Measurements from ENCODE around the gene ADGRD2.

The ADGRD2 gene

DNA sequence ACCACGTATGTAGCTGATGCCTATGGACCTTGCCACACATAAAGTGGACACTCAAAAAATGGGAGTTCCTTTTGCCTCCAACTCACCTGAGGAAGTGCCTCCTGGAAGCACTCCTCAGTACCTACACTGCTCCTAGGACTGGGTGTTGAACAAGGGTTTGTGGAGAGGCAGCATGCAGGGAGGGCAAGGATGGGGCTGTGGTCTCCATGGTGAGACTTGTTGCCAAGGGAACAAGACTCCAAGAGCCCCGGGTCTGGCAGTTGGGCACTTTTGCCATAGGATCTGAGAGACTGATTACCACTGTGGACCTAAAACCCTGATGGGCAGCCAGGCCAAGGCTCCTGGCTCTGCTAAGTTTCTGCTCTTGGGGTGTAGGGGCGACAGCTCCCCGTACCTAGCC is 63.9 kb downstream of the ADGRD2 start:
- DNase-seq, result no peak

DNA sequence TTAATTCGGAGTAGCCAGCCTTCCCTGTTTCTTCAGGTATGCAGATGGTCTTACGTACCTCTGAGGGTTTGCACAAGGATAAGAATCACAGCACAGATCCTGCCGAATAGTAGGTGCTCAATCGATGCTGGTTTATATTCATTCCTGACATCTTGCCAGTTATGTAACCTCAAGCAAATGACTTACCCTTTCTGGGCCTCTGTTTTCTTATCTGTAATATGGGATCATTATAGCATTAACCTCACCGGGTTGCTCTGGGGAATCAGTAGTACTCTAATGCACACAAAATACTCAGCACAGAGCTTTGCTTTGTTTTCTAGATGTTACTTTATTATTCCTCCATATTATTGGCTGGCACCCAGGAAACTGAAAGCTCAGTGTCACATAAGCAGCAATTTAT is 64.6 kb downstream of the ADGRD2 start:
- DNase-seq, result no peak

DNA sequence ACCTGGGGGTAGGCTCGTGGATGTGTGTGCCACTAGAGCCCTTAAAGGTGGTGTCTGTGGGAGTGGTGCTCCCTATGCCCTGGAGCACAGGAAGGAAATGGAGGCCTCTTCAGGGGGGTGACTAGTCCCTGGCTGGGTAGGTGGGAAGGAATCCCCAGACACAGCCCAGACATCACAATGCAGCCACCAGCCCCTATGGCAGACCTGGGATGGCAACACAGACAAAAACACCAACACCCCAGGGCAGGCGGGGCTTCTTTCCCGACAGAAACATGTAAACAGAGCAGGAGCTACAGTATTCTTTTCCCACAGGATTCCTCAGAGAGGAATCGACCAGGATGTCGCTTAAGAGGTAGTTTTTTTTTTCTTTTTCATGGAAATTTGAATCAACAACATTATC is 67.3 kb downstream of the ADGRD2 start:
- DNase-seq, result no peak

DNA sequence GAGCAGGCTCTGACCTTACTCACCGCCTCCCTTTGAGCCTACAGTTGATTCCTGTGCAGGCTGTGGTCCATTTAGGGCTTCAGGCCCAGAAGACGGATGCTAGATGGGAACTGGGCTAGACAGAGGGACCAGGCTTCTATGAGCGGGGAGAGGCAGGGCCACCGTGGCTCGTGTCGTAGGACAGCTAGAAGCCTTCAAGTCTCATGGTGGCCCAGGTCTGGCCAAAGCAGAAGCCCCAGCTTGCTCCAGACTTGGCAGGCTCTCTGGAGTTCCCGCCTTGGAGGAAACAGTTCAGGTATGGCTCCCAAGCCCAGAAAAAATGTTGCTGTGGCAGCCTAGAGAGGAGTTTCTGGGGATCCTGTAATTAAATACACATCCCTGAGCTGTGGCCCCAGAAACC is 67.9 kb downstream of the ADGRD2 start:
- no peak for DNase-seq

DNA sequence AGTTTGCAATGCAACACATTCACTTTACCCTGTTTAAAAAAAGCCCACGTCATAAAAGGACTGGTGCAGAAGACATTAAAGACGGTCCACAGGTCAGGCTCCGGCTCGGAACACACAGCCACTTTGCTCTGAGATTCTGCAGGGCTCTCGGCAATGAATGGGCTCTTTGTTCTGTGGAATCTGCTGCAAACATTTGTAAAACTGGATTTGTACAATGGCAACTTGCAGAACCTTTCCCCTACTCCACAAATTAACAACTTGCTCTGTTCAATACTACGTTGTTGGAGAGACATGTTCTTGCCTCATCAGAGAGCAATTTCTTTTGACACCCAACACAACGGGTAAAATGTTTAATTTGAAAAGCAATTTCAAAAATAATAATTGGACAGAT is 70.0 kb downstream of the ADGRD2 start:
- DNase-seq, result no peak

DNA sequence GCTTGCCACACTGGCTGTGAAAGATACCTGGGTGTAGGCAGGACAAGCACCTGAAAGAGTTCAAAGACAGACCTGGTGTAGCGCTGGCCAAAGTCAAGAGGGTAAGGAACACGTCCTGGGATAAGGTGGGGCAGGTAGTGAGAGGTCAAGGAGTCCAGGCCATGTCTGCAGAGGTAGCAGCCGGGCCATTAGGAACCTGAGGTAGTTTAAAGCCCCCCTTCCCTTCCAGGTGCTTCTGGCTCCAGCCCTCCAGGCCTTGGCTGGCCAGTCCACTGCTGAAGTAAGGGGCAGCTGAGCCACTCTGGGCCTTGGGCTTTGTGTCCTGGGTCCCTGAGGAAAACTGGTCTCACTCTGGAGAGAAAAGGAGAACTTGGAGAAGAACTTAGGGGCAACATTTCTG is 70.9 kb downstream of the ADGRD2 start:
- no peak for DNase-seq

DNA sequence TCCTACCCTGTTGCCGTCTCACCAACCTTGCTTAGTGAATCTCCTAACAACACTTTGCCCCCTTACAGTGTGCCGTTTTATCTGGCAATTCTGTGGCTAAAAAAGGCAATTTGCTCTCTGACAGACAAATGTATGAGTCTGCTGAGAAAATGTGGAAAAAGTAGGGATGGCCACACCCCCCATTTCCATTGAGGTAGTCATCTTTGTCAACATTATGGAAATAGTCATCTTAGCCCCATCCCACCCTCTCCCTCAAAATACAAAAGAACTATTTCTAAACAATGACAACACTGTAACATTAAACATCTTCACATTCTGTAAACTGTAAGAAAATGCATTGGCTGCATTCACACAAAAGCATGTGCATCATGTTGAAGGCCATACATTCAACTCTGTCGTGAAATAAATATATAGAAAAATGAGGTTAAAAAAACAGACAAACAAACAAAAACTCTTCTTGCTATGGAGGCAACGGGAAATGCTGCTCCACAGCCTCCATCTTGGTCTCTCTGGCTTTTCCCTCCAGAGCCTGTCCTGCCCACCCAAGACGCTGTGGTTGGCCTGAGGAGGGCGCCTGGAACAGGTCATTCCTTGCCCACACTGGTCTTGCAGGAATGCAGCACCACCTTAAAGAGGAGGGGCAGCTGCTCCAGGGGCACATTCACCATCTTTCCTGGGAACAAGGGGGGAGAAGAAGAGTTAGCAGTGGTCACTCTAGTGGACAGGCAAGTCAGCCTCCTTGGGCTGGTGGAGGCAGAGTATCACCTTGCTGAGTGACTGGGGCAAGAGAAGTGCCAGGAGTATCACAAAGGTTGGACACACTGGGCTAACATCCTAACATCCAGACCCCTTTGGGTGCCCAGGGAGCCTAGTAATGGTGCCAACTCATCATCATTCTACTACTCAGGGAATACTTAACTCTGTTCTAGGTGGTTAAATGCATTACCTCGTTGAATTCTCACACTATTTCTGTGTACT is 72.2 kb downstream of the ADGRD2 start:
- no peak for DNase-seq

DNA sequence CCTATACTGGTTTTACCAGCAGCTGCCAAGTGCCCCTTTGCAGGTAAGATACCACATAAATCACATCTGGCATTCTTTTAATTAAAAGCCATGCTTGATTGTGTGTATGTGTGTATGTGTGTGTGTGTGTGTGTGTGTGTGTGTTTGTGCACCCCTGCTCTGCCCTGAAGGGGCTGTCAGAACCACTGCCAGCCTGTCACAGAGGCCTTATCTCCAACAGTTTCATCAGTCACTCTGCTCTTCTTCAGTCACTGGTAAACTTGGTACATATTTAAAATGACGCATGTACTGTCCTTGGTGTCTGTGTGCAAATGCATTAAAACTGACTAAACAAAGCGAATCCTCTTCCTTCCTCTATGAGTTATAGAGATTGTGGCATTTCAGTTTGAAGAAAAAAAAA is 75.9 kb downstream of the ADGRD2 start:
- no peak for DNase-seq

DNA sequence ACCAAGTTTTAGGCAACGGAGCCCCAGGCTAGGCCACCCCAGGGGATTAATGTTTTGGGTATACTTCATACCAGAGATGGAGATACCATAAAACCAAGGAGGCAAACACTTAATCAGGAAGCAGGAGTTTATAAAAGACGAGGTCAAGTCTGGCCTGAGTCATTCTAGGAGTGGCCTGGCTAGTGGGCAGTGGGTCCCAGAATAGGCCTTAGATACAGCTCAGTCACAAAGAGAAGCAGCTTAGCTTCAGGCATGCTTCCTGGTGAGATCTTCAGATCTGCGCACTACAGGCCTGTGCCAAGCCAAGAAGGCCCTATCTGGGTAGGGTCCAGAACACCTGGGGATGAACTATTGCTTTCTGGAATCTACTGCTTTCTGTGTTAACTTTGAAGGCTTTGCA is 77.5 kb downstream of the ADGRD2 start:
- no peak for DNase-seq

All from activated naive CD4-positive, alpha-beta T cell treated with Interleukin-2 at 50 U/mL for 16 hours (primary cell).